Neural cell (in vitro differentiated cells): ENCODE measurements around the gene FLRT3. TPM values are rescaled to one million over a fixed set of nuclear protein-coding genes. Genes with fewer than 3 reads are reported as not detected.

ENCODE experiments used
- H2AFZ ChIP-seq: fragments of 200-600, 300-800 bp; sonication (generic), shearing (Covaris generic); 2 replicates; pipeline ENCODE4 v1.6.0; 2014; ENCODE audit warnings: low read depth, mild to moderate bottlenecking, antibody characterized with exemption, low read length, moderate library complexity
- H3F3A ChIP-seq: fragments of 200-600 bp; shearing (Covaris generic); 2 replicates; pipeline ENCODE4 v1.6.1; 2016; ENCODE audit warnings: mild to moderate bottlenecking, moderate library complexity, mixed read lengths, antibody characterized with exemption, low read length; ENCODE audit not compliant: insufficient read depth, poor library complexity, severe bottlenecking
- H3K27ac ChIP-seq: fragments of 200-600, 300-800 bp; sonication (generic), shearing (Covaris generic); 2 replicates; pipeline ENCODE4 v1.5.1; 2014; ENCODE audit warnings: mild to moderate bottlenecking, low read length, moderate library complexity
- H3K27me3 ChIP-seq: fragments of 300-800, 200-600 bp; sonication (generic), shearing (Covaris generic); 2 replicates; pipeline ENCODE4 v1.6.0; 2014; ENCODE audit warnings: mild to moderate bottlenecking, low read depth, low read length, moderate library complexity; ENCODE audit not compliant: insufficient read depth
- H3K36me3 ChIP-seq: fragments of 300-800, 200-600 bp; sonication (generic), shearing (Covaris generic); 2 replicates; pipeline ENCODE4 v1.5.1; 2014; ENCODE audit warnings: mild to moderate bottlenecking, antibody characterized with exemption, low read length, moderate library complexity; ENCODE audit not compliant: insufficient read depth
- H3K4me2 ChIP-seq: fragments of 300-800, 200-600 bp; sonication (generic), shearing (Covaris generic); 2 replicates; pipeline ENCODE4 v1.6.0; 2014; ENCODE audit warnings: mild to moderate bottlenecking, low read length
- H3K4me3 ChIP-seq: fragments of 300-800, 200-600 bp; sonication (generic), shearing (Covaris generic); 2 replicates; pipeline ENCODE4 v1.5.1; 2014; ENCODE audit warnings: mild to moderate bottlenecking, low read length, moderate library complexity
- H3K79me2 ChIP-seq: fragments of 200-600 bp; shearing (Covaris generic); replicated peaks from 2 replicates; pipeline ENCODE4 v1.6.0; 2014; ENCODE audit warnings: mild to moderate bottlenecking, low read length, moderate library complexity; ENCODE audit not compliant: insufficient read depth
- H3K9ac ChIP-seq: fragments of 300-800, 200-600 bp; sonication (generic), shearing (Covaris generic); 2 replicates; pipeline ENCODE4 v1.6.1; 2016; ENCODE audit warnings: mild to moderate bottlenecking, low read length, mixed read lengths
- H3K9me2 ChIP-seq: fragments of 200-600 bp; shearing (Covaris generic); 2 replicates; pipeline ENCODE4 v1.6.1; 2016; ENCODE audit warnings: mild to moderate bottlenecking, low read length, mixed read lengths; ENCODE audit not compliant: insufficient read depth
- H3K9me3 ChIP-seq: fragments of 200-600, 300-800 bp; sonication (generic), shearing (Covaris generic); 2 replicates; pipeline ENCODE4 v1.6.1; 2016; ENCODE audit warnings: mild to moderate bottlenecking, mixed run types, low read length, moderate library complexity, mixed read lengths
- H4K20me1 ChIP-seq: fragments of 200-600 bp; shearing (Covaris generic); 2 replicates; pipeline ENCODE4 v1.6.1; 2016; ENCODE audit warnings: mild to moderate bottlenecking, mixed run types; ENCODE audit not compliant: insufficient read depth
- EP300 ChIP-seq: fragments of 450-650 bp; conservative IDR thresholded peaks from 2 replicates; pipeline ENCODE4 v1.6.1; 2014; ENCODE audit warnings: antibody characterized with exemption, mild to moderate bottlenecking, moderate library complexity; ENCODE audit not compliant: poor library complexity, severe bottlenecking
- EZH2 ChIP-seq: fragments of 200-600, 300-800 bp; shearing (Covaris generic), sonication (generic); IDR thresholded peaks from 2 replicates; pipeline ENCODE4 v1.6.1; 2014; ENCODE audit warnings: antibody characterized with exemption, low read length, borderline replicate concordance, mild to moderate bottlenecking; ENCODE audit not compliant: insufficient read depth, poor library complexity, severe bottlenecking
- MXI1 ChIP-seq: fragments of 450-650 bp; conservative IDR thresholded peaks from 2 replicates; pipeline ENCODE4 v1.6.1; 2014; ENCODE audit warnings: antibody characterized with exemption, mild to moderate bottlenecking; ENCODE audit not compliant: poor library complexity, severe bottlenecking
- POLR2AphosphoS5 ChIP-seq: IDR thresholded peaks from 2 replicates; pipeline ENCODE4 v1.6.1; 2012
- RAD21 ChIP-seq: fragments of 450-650 bp; conservative IDR thresholded peaks from 2 replicates; pipeline ENCODE4 v1.6.1; 2014; ENCODE audit warnings: antibody characterized with exemption, mild to moderate bottlenecking, moderate library complexity
- SMC3 ChIP-seq: fragments of 450-650 bp; conservative IDR thresholded peaks from 2 replicates; pipeline ENCODE4 v1.6.1; 2014; ENCODE audit warnings: antibody characterized with exemption, mild to moderate bottlenecking, moderate library complexity; ENCODE audit not compliant: poor library complexity
- TAF1 ChIP-seq: IDR thresholded peaks from 2 replicates; pipeline ENCODE4 v1.6.1; 2012; ENCODE audit warnings: low read depth
- polyA plus RNA-seq: library from polyadenylated mRNA; depleted of rRNA; stranded (reverse); fragments of >200 nt; gene quantifications from 2 replicates; pipeline ENCODE4 v1.2.3, GENCODE V29; 2014
- TF ChIP-seq, protein P1 (sequence below): IDR thresholded peaks from 2 replicates; pipeline ENCODE4 v1.6.1; 2012; ENCODE audit warnings: borderline replicate concordance
- TF ChIP-seq, protein P2 (sequence below): fragments of 450-650 bp; IDR thresholded peaks from 2 replicates; pipeline ENCODE4 v1.5.1; 2014; ENCODE audit warnings: antibody characterized with exemption, mild to moderate bottlenecking, moderate library complexity; ENCODE audit not compliant: poor library complexity, severe bottlenecking

Gene FLRT3
- polyA plus RNA-seq, 1 donor from 2014 or later, result 3.2 TPM

DNA sequence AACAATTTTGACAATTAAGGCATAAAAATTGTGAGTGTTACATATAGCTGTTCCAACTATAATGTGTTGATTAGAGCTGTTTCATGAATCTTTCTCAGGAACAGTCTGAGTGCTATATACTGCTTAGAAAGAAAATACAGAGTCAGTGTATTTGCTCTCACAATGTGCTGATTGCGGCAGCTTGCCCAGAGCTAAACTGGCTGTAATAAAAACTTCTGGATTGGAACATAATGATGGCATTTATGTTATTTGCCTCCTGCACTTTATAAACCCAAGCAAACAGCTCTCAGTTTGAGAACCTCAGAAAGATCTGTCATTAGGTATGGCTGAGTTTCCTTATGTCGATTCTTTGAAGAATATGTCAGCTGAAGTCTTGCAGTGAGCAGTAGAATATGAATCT, 29.5 kb downstream of the FLRT3 start:
- H3K9me2 ChIP-seq, result no peaks in the 10 kb centered on the region
- no peaks in the 10 kb centered on the region for H3K36me3 ChIP-seq
- TF ChIP-seq POLR2AphosphoS5 (peak; percentile 47), MXI1 (no peak)
- H3K27me3 ChIP-seq, result no peaks in the 10 kb centered on the region
- no peak overlapping the region for H2AFZ ChIP-seq
- no peak overlapping the region for H3K4me3 ChIP-seq
- H3K79me2 ChIP-seq, result no peaks in the 10 kb centered on the region
- H3K27ac ChIP-seq, result no peak overlapping the region
- H3K9me3 ChIP-seq, result no peaks in the 10 kb centered on the region
- no peak overlapping the region for H3K9ac ChIP-seq
- H3K4me2 ChIP-seq, result no peak overlapping the region
- no peaks in the 10 kb centered on the region for H3F3A ChIP-seq
- H4K20me1 ChIP-seq, result no peaks in the 10 kb centered on the region

DNA sequence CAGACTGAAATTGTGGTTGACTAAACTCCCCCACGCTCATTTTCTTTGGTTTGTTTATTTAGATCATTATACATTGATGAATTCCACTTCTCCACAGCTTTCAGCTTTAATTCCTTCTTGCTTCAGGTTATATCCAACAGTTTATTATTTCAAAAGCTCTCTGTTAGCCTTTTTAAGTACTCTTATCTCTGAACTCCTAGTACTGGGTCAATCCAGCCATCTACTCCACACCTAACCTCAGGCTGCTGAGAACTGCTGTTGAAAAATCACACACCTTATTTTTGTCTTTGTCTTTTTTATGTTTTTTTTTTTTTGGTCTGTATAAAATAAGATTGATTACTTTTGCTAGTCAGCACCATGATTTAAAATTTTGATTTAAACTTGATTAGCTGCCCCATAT, 32.9 kb downstream of the FLRT3 start:
- no peaks in the 10 kb centered on the region for H3F3A ChIP-seq
- H4K20me1 ChIP-seq, result no peaks in the 10 kb centered on the region
- H3K9me3 ChIP-seq, result no peaks in the 10 kb centered on the region
- no peaks in the 10 kb centered on the region for H3K27me3 ChIP-seq
- no peak overlapping the region for H3K27ac ChIP-seq
- H3K4me2 ChIP-seq, result no peak overlapping the region
- H3K79me2 ChIP-seq, result no peaks in the 10 kb centered on the region
- H3K4me3 ChIP-seq, result no peak overlapping the region
- H3K9me2 ChIP-seq, result no peaks in the 10 kb centered on the region
- H2AFZ ChIP-seq, result no peak overlapping the region
- no peaks in the 10 kb centered on the region for H3K36me3 ChIP-seq
- H3K9ac ChIP-seq, result no peak overlapping the region
- TF ChIP-seq TAF1, result no peak
- TF ChIP-seq, protein P1, sequence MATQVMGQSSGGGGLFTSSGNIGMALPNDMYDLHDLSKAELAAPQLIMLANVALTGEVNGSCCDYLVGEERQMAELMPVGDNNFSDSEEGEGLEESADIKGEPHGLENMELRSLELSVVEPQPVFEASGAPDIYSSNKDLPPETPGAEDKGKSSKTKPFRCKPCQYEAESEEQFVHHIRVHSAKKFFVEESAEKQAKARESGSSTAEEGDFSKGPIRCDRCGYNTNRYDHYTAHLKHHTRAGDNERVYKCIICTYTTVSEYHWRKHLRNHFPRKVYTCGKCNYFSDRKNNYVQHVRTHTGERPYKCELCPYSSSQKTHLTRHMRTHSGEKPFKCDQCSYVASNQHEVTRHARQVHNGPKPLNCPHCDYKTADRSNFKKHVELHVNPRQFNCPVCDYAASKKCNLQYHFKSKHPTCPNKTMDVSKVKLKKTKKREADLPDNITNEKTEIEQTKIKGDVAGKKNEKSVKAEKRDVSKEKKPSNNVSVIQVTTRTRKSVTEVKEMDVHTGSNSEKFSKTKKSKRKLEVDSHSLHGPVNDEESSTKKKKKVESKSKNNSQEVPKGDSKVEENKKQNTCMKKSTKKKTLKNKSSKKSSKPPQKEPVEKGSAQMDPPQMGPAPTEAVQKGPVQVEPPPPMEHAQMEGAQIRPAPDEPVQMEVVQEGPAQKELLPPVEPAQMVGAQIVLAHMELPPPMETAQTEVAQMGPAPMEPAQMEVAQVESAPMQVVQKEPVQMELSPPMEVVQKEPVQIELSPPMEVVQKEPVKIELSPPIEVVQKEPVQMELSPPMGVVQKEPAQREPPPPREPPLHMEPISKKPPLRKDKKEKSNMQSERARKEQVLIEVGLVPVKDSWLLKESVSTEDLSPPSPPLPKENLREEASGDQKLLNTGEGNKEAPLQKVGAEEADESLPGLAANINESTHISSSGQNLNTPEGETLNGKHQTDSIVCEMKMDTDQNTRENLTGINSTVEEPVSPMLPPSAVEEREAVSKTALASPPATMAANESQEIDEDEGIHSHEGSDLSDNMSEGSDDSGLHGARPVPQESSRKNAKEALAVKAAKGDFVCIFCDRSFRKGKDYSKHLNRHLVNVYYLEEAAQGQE, result no peak
- TF ChIP-seq RAD21, result no peak
- TF ChIP-seq EP300, result no peak
- no peak for TF ChIP-seq SMC3
- no peak for TF ChIP-seq MXI1
- TF ChIP-seq EZH2, result no peak
- TF ChIP-seq POLR2AphosphoS5, result no peak
- TF ChIP-seq, protein P2, sequence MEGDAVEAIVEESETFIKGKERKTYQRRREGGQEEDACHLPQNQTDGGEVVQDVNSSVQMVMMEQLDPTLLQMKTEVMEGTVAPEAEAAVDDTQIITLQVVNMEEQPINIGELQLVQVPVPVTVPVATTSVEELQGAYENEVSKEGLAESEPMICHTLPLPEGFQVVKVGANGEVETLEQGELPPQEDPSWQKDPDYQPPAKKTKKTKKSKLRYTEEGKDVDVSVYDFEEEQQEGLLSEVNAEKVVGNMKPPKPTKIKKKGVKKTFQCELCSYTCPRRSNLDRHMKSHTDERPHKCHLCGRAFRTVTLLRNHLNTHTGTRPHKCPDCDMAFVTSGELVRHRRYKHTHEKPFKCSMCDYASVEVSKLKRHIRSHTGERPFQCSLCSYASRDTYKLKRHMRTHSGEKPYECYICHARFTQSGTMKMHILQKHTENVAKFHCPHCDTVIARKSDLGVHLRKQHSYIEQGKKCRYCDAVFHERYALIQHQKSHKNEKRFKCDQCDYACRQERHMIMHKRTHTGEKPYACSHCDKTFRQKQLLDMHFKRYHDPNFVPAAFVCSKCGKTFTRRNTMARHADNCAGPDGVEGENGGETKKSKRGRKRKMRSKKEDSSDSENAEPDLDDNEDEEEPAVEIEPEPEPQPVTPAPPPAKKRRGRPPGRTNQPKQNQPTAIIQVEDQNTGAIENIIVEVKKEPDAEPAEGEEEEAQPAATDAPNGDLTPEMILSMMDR, result no peak

DNA sequence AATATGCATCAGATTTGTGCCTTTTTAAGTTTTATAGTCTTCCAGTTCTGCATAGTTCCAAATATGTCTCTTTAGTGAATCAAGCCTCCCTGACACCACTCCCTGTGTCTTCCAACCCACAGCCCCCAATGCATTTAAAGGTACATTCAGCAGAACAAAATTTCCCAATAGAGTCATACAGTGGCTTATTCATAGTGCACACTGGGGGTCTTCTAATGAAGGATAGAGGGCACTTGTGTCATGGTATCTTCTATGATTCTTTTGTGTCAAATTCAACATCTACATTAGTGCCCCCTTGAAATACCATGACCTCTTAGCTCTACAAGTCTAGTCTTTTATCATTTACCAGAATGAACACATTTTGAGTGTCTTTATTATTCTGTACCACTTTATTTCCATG, 33.8 kb downstream of the FLRT3 start:
- Histone ChIP-seq H3K4me3 (no peak overlapping the region), H3K4me2 (no peak overlapping the region), H3K9me3 (no peaks in the 10 kb centered on the region), H3K27me3 (no peaks in the 10 kb centered on the region), H4K20me1 (no peaks in the 10 kb centered on the region), H3K9ac (no peak overlapping the region), H2AFZ (no peak overlapping the region), H3K27ac (no peak overlapping the region), H3K9me2 (no peaks in the 10 kb centered on the region), H3F3A (no peaks in the 10 kb centered on the region), H3K36me3 (no peaks in the 10 kb centered on the region), H3K79me2 (no peaks in the 10 kb centered on the region)
- TF ChIP-seq, protein P1, result no peak
- TF ChIP-seq EP300 (no peak), TAF1 (no peak), RAD21 (no peak), MXI1 (no peak), POLR2AphosphoS5 (no peak), EZH2 (no peak), SMC3 (no peak)
- TF ChIP-seq, protein P2, result no peak
